H9 (cell line): ENCODE results near the gene TXNDC17. TPM values are rescaled to one million over a fixed set of nuclear protein-coding genes. Genes with fewer than 3 reads are reported as not detected.

Experiments
- DNase-seq: peaks from one replicate; pipeline ENCODE4 v3.0.0-alpha.2; 2017
- H2AFZ ChIP-seq: one replicate; pipeline ENCODE4 v1.6.1; 2013; ENCODE audit warnings: mild to moderate bottlenecking, low read length, control low read depth, moderate library complexity
- H2AK5ac ChIP-seq: 2 replicates; pipeline ENCODE4 v1.6.1; 2013; ENCODE audit warnings: low read length, control low read depth, mixed read lengths; ENCODE audit not compliant: insufficient read length
- H2BK120ac ChIP-seq: one replicate; pipeline ENCODE4 v1.6.1; 2013; ENCODE audit warnings: low read depth, mild to moderate bottlenecking, low read length, control low read depth, inconsistent platforms; ENCODE audit not compliant: poor library complexity, severe bottlenecking
- H2BK12ac ChIP-seq: 2 replicates; pipeline ENCODE4 v1.6.1; 2013; ENCODE audit warnings: low read length, control low read depth, mixed read lengths, low read depth; ENCODE audit not compliant: insufficient read length
- H2BK15ac ChIP-seq: 2 replicates; pipeline ENCODE4 v1.6.1; 2013; ENCODE audit warnings: low read depth, low read length, control low read depth
- H2BK20ac ChIP-seq: one replicate; pipeline ENCODE4 v1.6.1; 2013; ENCODE audit warnings: low read depth, mild to moderate bottlenecking, low read length, control low read depth, inconsistent platforms; ENCODE audit not compliant: poor library complexity, severe bottlenecking
- H2BK5ac ChIP-seq: 2 replicates; pipeline ENCODE4 v1.6.1; 2013; ENCODE audit warnings: low read length, control low read depth, mixed read lengths; ENCODE audit not compliant: insufficient read length
- H3K14ac ChIP-seq: 2 replicates; pipeline ENCODE4 v1.6.1; 2013; ENCODE audit warnings: low read length, control low read depth; ENCODE audit not compliant: insufficient read depth
- H3K18ac ChIP-seq: 2 replicates; pipeline ENCODE4 v1.6.1; 2013; ENCODE audit warnings: low read depth, mild to moderate bottlenecking, mixed read lengths, low read length, control low read depth; ENCODE audit not compliant: insufficient read length
- H3K23ac ChIP-seq: 2 replicates; pipeline ENCODE4 v1.6.1; 2013; ENCODE audit warnings: low read length, control low read depth, mixed read lengths, low read depth; ENCODE audit not compliant: insufficient read length
- H3K23me2 ChIP-seq: 2 replicates; pipeline ENCODE4 v1.6.1; 2013; ENCODE audit warnings: low read depth, mild to moderate bottlenecking, mixed read lengths, low read length, control low read depth; ENCODE audit not compliant: insufficient read length, poor library complexity, severe bottlenecking
- H3K27ac ChIP-seq: 2 replicates; pipeline ENCODE4 v1.5.1; 2013; ENCODE audit warnings: low read length, control low read depth, mixed read lengths, low read depth; ENCODE audit not compliant: insufficient read length
- H3K27me3 ChIP-seq: 2 replicates; pipeline ENCODE4 v1.6.1; 2013; ENCODE audit warnings: low read length, control low read depth, inconsistent platforms; ENCODE audit not compliant: insufficient read depth
- H3K4ac ChIP-seq: 2 replicates; pipeline ENCODE4 v1.6.1; 2013; ENCODE audit warnings: low read depth, mild to moderate bottlenecking, control low read depth, inconsistent platforms, low read length, moderate library complexity
- H3K4me1 ChIP-seq: 2 replicates; pipeline ENCODE4 v1.6.1; 2013; ENCODE audit warnings: low read length, control low read depth, inconsistent platforms; ENCODE audit not compliant: insufficient read depth
- H3K4me2 ChIP-seq: 2 replicates; pipeline ENCODE4 v1.6.1; 2013; ENCODE audit warnings: low read length, control low read depth, mixed read lengths; ENCODE audit not compliant: insufficient read length, insufficient read depth
- H3K56ac ChIP-seq: 2 replicates; pipeline ENCODE4 v1.6.1; 2013; ENCODE audit warnings: low read depth, mild to moderate bottlenecking, mixed read lengths, low read length, control low read depth; ENCODE audit not compliant: insufficient read length
- H3K79me1 ChIP-seq: 2 replicates; pipeline ENCODE4 v1.6.1; 2013; ENCODE audit warnings: low read depth, mild to moderate bottlenecking, moderate library complexity, low read length, control low read depth, inconsistent platforms; ENCODE audit not compliant: insufficient read depth, poor library complexity, severe bottlenecking
- H3K79me2 ChIP-seq: 2 replicates; pipeline ENCODE4 v1.6.1; 2013; ENCODE audit warnings: low read length, control low read depth, inconsistent platforms; ENCODE audit not compliant: insufficient read depth
- H3K9ac ChIP-seq: 2 replicates; pipeline ENCODE4 v1.6.1; 2013; ENCODE audit warnings: low read length, control low read depth, mixed read lengths; ENCODE audit not compliant: insufficient read length; ENCODE audit errors: extremely low read depth
- H3K9me3 ChIP-seq: one replicate; pipeline ENCODE4 v1.6.1; 2013; ENCODE audit warnings: low read depth, low read length, inconsistent platforms; ENCODE audit not compliant: control insufficient read depth
- H3T11ph ChIP-seq: one replicate; pipeline ENCODE4 v1.6.1; 2013; ENCODE audit warnings: mild to moderate bottlenecking, low read length, control low read depth, inconsistent platforms
- H4K20me1 ChIP-seq: one replicate; pipeline ENCODE4 v1.6.1; 2013; ENCODE audit not compliant: control insufficient read depth, insufficient read length, insufficient read depth
- H4K5ac ChIP-seq: 2 replicates; pipeline ENCODE4 v1.6.1; 2013; ENCODE audit warnings: low read depth, mild to moderate bottlenecking, mixed read lengths, low read length, control low read depth; ENCODE audit not compliant: insufficient read length
- H4K8ac ChIP-seq: replicated peaks from 2 replicates; pipeline ENCODE4 v1.6.1; 2013; ENCODE audit warnings: low read length, control low read depth, mixed read lengths, low read depth; ENCODE audit not compliant: insufficient read length
- H4K91ac ChIP-seq: 2 replicates; pipeline ENCODE4 v1.6.1; 2013; ENCODE audit warnings: low read depth, mild to moderate bottlenecking, moderate library complexity, mixed read lengths, low read length, control low read depth; ENCODE audit not compliant: insufficient read length
- H3K27ac Mint-ChIP-seq, 3 experiments: 2 replicates in 2 of 3; 3 replicates in 1 of 3; pipeline ENCODE4 v1.8.0; 2020 to 2021; ENCODE audit warnings: mixed read lengths in 3 of 3, mild to moderate bottlenecking in 1 of 3, moderate library complexity in 1 of 3
- H3K27me3 Mint-ChIP-seq: 2 replicates; pipeline ENCODE4 v1.8.0; 2021; ENCODE audit warnings: low read depth, mild to moderate bottlenecking, moderate library complexity, mixed read lengths
- H3K36me3 Mint-ChIP-seq, 3 experiments: 2 replicates in 2 of 3; 3 replicates in 1 of 3; pipeline ENCODE4 v1.8.0; 2020 to 2021; ENCODE audit warnings: low read depth in 3 of 3, mixed read lengths in 3 of 3; ENCODE audit not compliant: insufficient read depth in 1 of 3
- H3K4me1 Mint-ChIP-seq, 2 experiments: 2 replicates each; pipeline ENCODE4 v1.8.0; 2020; ENCODE audit warnings: mixed read lengths in 2 of 2
- H3K4me3 Mint-ChIP-seq, 2 experiments: 2 replicates in 1 of 2; 3 replicates in 1 of 2; pipeline ENCODE4 v1.8.0; 2020 to 2021; ENCODE audit warnings: mild to moderate bottlenecking in 2 of 2, mixed read lengths in 2 of 2, moderate library complexity in 1 of 2
- H3K9me3 Mint-ChIP-seq, 2 experiments: 2 replicates in 1 of 2; 3 replicates in 1 of 2; pipeline ENCODE4 v1.8.0; 2020; ENCODE audit warnings: mild to moderate bottlenecking in 2 of 2, mixed read lengths in 2 of 2, moderate library complexity in 1 of 2
- WGBS: extraction: QIAGEN DNeasy Blood & Tissue Kit; methylation state at CpG from one replicate; pipeline ENCODE4 v1.1.7; 2013; ENCODE audit warnings: missing lambda C conversion rate, low lambda C conversion rate, mixed read lengths; ENCODE audit not compliant: insufficient read length; ENCODE audit errors: extremely low coverage; 5-methylcytosine and 5-hydroxymethylcytosine counted together
- total RNA-seq: library from RNA; stranded (reverse); gene quantifications from 2 replicates; pipeline ENCODE4 v1.2.1, GENCODE V29; 2021
- TF ChIP-seq, protein P1 (sequence below): fragments of 200-600 bp; sonication (generic); conservative IDR thresholded peaks from 3 replicates; pipeline ENCODE4 v1.8.0; 2021; ENCODE audit warnings: antibody characterized with exemption, mild to moderate bottlenecking

Gene TXNDC17
- total RNA-seq, 1 experiment from 2014 or later = 170 TPM

DNA sequence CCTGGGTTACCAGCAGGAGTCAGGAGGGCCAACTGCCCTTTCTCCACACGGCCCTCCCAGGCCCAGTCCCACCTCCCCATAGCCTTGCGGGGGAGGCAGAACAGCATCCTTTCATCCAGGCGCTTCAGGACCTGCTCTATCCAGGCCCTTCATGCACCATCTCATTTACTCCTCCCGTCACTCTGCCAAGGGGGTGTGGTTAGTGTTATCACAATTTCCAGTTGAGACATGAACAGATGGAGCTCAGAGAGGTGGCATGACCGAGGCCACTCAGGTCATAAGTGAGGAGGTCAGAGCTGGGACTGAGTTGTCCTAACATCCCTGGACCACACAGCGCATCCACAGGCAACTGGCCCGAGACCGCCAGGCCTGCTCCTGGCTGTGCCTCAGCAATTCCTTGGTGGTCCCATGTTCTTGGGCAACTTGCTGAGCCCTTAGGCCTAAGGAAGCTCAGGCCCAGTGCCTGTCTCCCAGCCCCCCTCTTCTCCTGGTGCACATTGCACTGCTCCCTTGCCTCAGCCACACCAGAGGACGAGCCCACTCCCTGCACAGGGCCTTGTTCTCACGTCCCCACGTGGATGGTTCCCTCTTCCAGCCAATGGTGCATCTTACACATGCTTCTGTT lies 34.5 kb downstream of the TXNDC17 start:
- H4K5ac ChIP-seq = no peak overlapping the region
- H3K4me2 ChIP-seq = no peak overlapping the region
- no peaks in the 10 kb centered on the region for H3K4me1 ChIP-seq
- H2AK5ac ChIP-seq = no peak overlapping the region
- H3K9me3 ChIP-seq = no peaks in the 10 kb centered on the region
- H2AFZ ChIP-seq = no peak overlapping the region
- no peak overlapping the region for H4K8ac ChIP-seq
- no peaks in the 10 kb centered on the region; a peak in 1 of 7 replicates for H3K36me3 Mint-ChIP-seq
- no peak overlapping the region for H3K4me3 Mint-ChIP-seq
- no peak overlapping the region for H2BK5ac ChIP-seq
- H3K79me1 ChIP-seq = no peaks in the 10 kb centered on the region
- no peak overlapping the region for H3K4ac ChIP-seq
- H4K20me1 ChIP-seq = no peaks in the 10 kb centered on the region
- H3K27ac Mint-ChIP-seq = no peak overlapping the region
- no peak overlapping the region for H2BK15ac ChIP-seq
- H2BK12ac ChIP-seq = no peak overlapping the region
- H2BK120ac ChIP-seq = no peak overlapping the region
- H3K27me3 Mint-ChIP-seq = peaks cover 2% of the 10 kb centered on the region; the same call in 1 of the 2 replicates
- TF ChIP-seq, protein P1, sequence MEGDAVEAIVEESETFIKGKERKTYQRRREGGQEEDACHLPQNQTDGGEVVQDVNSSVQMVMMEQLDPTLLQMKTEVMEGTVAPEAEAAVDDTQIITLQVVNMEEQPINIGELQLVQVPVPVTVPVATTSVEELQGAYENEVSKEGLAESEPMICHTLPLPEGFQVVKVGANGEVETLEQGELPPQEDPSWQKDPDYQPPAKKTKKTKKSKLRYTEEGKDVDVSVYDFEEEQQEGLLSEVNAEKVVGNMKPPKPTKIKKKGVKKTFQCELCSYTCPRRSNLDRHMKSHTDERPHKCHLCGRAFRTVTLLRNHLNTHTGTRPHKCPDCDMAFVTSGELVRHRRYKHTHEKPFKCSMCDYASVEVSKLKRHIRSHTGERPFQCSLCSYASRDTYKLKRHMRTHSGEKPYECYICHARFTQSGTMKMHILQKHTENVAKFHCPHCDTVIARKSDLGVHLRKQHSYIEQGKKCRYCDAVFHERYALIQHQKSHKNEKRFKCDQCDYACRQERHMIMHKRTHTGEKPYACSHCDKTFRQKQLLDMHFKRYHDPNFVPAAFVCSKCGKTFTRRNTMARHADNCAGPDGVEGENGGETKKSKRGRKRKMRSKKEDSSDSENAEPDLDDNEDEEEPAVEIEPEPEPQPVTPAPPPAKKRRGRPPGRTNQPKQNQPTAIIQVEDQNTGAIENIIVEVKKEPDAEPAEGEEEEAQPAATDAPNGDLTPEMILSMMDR = no peak
- H3K23me2 ChIP-seq = no peaks in the 10 kb centered on the region
- no peak overlapping the region for H3K27ac ChIP-seq
- no peaks in the 10 kb centered on the region for H3K9me3 Mint-ChIP-seq
- H3K4me1 Mint-ChIP-seq = peaks cover 2 to 5% of the 10 kb centered on the region in 2 experiments; a peak in 2 of 4 replicates
- H3K27me3 ChIP-seq = no peaks in the 10 kb centered on the region; the same call in 1 of the 2 replicates
- H3K18ac ChIP-seq = no peak overlapping the region
- no peak overlapping the region for H3K23ac ChIP-seq
- no CpG with 5 or more reads among the region's 11 CpGs for WGBS
- H3K56ac ChIP-seq = no peak overlapping the region
- no peak overlapping the region for H3K14ac ChIP-seq
- no peak overlapping the region for H3K9ac ChIP-seq
- H2BK20ac ChIP-seq = no peak overlapping the region
- H3K79me2 ChIP-seq = no peaks in the 10 kb centered on the region
- H4K91ac ChIP-seq = no peak overlapping the region
- H3T11ph ChIP-seq = no peak overlapping the region
- DNase-seq = no peak
